OCI-LY7 (cell line): Measurements from ENCODE around the gene DSC1. TPM values are rescaled to one million over a fixed set of nuclear protein-coding genes. Genes with fewer than 3 reads are reported as not detected.

Source experiments
- BruUV-seq: library from RNA; stranded (reverse); fragments of 400-500 nt; replicated peaks from 2 replicates; lab custom pipeline; 2021; lab: Mats Ljungman, UMichigan
- CTCF ChIA-PET: fragments of 300-600 bp; sonication (Branson Sonifier 250); formaldehyde crosslinking; loops from one replicate; lab custom pipeline; 2022; ENCODE audit warnings: antibody characterized with exemption; ENCODE audit not compliant: unreplicated experiment; lab: Charles Lee
- POLR2A ChIA-PET: fragments of 300-600 bp; sonication (Branson Sonifier 250); formaldehyde crosslinking; loops from one replicate; lab custom pipeline; 2022; ENCODE audit warnings: antibody characterized with exemption; lab: Charles Lee
- DNase-seq: peaks from one replicate; pipeline ENCODE4 v3.0.0-alpha.2; 2015; ENCODE audit warnings: low spot score
- H2AFZ ChIP-seq: fragments of 200-600 bp; sonication (generic), shearing (Covaris generic); 2 replicates; pipeline ENCODE4 v1.6.1; 2014; ENCODE audit warnings: mild to moderate bottlenecking, antibody characterized with exemption, low read length, moderate library complexity
- H3K27ac ChIP-seq: fragments of 200-600 bp; sonication (generic); 2 replicates; pipeline ENCODE4 v1.5.1; 2014; ENCODE audit warnings: mixed run types, low read depth, mild to moderate bottlenecking, moderate library complexity, low read length, inconsistent platforms; ENCODE audit not compliant: poor library complexity, severe bottlenecking
- H3K36me3 ChIP-seq: fragments of 200-600 bp; sonication (generic); 2 replicates; pipeline ENCODE4 v1.6.1; 2014; ENCODE audit warnings: mild to moderate bottlenecking, antibody characterized with exemption, low read length, moderate library complexity, mixed read lengths; ENCODE audit not compliant: insufficient read depth
- H3K4me1 ChIP-seq: fragments of 200-600 bp; sonication (generic); 2 replicates; pipeline ENCODE4 v1.5.1; 2014; ENCODE audit warnings: mild to moderate bottlenecking, low read length; ENCODE audit not compliant: insufficient read depth, poor library complexity, severe bottlenecking
- H3K4me2 ChIP-seq: fragments of 200-600 bp; sonication (generic); 2 replicates; pipeline ENCODE4 v1.6.1; 2014; ENCODE audit warnings: mild to moderate bottlenecking, low read length
- H3K4me3 ChIP-seq: fragments of 200-600 bp; sonication (generic); 2 replicates; pipeline ENCODE4 v1.5.1; 2014; ENCODE audit warnings: mild to moderate bottlenecking, low read depth, low read length; ENCODE audit not compliant: poor library complexity, severe bottlenecking
- H3K79me2 ChIP-seq: fragments of 200-600 bp; sonication (generic); 2 replicates; pipeline ENCODE4 v1.6.1; 2016; ENCODE audit warnings: low read depth, mild to moderate bottlenecking, low read length, moderate library complexity, mixed read lengths; ENCODE audit not compliant: insufficient read depth
- H3K9me2 ChIP-seq: fragments of 200-600 bp; sonication (generic); 2 replicates; pipeline ENCODE4 v1.6.1; 2016; ENCODE audit warnings: mild to moderate bottlenecking, low read length, mixed read lengths; ENCODE audit not compliant: insufficient read depth
- H3K9me3 ChIP-seq: fragments of 200-600 bp; sonication (generic); 2 replicates; pipeline ENCODE4 v1.6.1; 2014; ENCODE audit warnings: mild to moderate bottlenecking, mixed run types, low read length, mixed read lengths
- H4K20me1 ChIP-seq: fragments of 200-600 bp; sonication (generic); 2 replicates; pipeline ENCODE4 v1.6.1; 2014; ENCODE audit warnings: mild to moderate bottlenecking, antibody characterized with exemption, low read length, moderate library complexity, mixed read lengths; ENCODE audit not compliant: insufficient read depth
- CTCF ChIP-seq: fragments of 200-600 bp; sonication (generic); conservative IDR thresholded peaks from 2 replicates; pipeline ENCODE4 v1.5.1; 2014; ENCODE audit warnings: mild to moderate bottlenecking, antibody characterized with exemption, low read length, moderate library complexity, mixed read lengths
- EZH2phosphoT487 ChIP-seq: fragments of 200-600 bp; sonication (generic); IDR thresholded peaks from 2 replicates; pipeline ENCODE4 v1.6.1; 2018; ENCODE audit warnings: low read depth, borderline replicate concordance, mild to moderate bottlenecking, mixed run types, antibody characterized with exemption, low read length, moderate library complexity, mixed read lengths
- intact Hi-C: fragments of 100-400 bp; cut with micrococcal nuclease; formaldehyde crosslinking; loops from one replicate; pipeline ENCODE4 v1.10.0; 2022; ENCODE audit not compliant: unreplicated experiment
- total RNA-seq, 2 experiments: library from RNA; depleted of rRNA in 1 of 2; stranded (reverse); fragments of >200 nt in 1 of 2; shearing (Covaris generic) in 1 of 2; gene quantifications; 2 replicates each; pipeline ENCODE4 v1.2.3, GENCODE V29; 2014 to 2022

Gene DSC1
- total RNA-seq, 2 experiments from 2014 or later: not detected

GRCh38 chr18:31116853-31117595, 45.6 kb downstream of the DSC1 start:
- H3K9me3 ChIP-seq: no peaks in the 10 kb centered on the region
- no peaks in the 10 kb centered on the region for H3K9me2 ChIP-seq
- no peaks in the 10 kb centered on the region for H3K79me2 ChIP-seq
- intact Hi-C loops: no loop called here
- no peaks in the 10 kb centered on the region for H3K4me1 ChIP-seq
- no peak overlapping the region for H2AFZ ChIP-seq
- H3K27ac ChIP-seq: no peak overlapping the region
- no peaks in the 10 kb centered on the region for H4K20me1 ChIP-seq
- POLR2A ChIA-PET: no interaction called here
- TF ChIP-seq CTCF (no peak), EZH2phosphoT487 (no peak)
- H3K4me3 ChIP-seq: no peak overlapping the region
- CTCF ChIA-PET: no interaction called here
- no peak overlapping the region for H3K4me2 ChIP-seq
- no peak for DNase-seq
- H3K36me3 ChIP-seq: no peaks in the 10 kb centered on the region
- no TSS peak for BruUV-seq

- intact Hi-C loops: no loop called here
- ChIA-PET POLR2A (interaction anchor here (1.2 kb wide), 1 partner anchor 65 kb away, joined by 3 read pairs; no protein-coding TSS in a partner anchor), CTCF (no interaction called here)
- no peak overlapping the region for H3K27ac ChIP-seq
- BruUV-seq: no TSS peak
- no peaks in the 10 kb centered on the region for H3K4me1 ChIP-seq
- no peaks in the 10 kb centered on the region for H4K20me1 ChIP-seq
- H2AFZ ChIP-seq: no peak overlapping the region
- H3K79me2 ChIP-seq: no peaks in the 10 kb centered on the region
- DNase-seq: no peak
- no peak for TF ChIP-seq CTCF
- no peak for TF ChIP-seq EZH2phosphoT487
- H3K9me2 ChIP-seq: no peaks in the 10 kb centered on the region
- H3K9me3 ChIP-seq: no peaks in the 10 kb centered on the region
- H3K36me3 ChIP-seq: no peaks in the 10 kb centered on the region
- no peak overlapping the region for H3K4me3 ChIP-seq
- H3K4me2 ChIP-seq: no peak overlapping the region
These were observed 49.9 kb downstream of the DSC1 start for GRCh38 chr18:31112804-31113203.

GRCh38 chr18:31105733-31106132, 56.9 kb downstream of the DSC1 start:
- Histone ChIP-seq H3K4me2 (no peak overlapping the region), H3K4me1 (no peaks in the 10 kb centered on the region), H3K4me3 (no peak overlapping the region), H3K27ac (no peak overlapping the region), H3K9me2 (no peaks in the 10 kb centered on the region), H4K20me1 (no peaks in the 10 kb centered on the region), H3K9me3 (no peaks in the 10 kb centered on the region), H3K36me3 (no peaks in the 10 kb centered on the region), H2AFZ (no peak overlapping the region), H3K79me2 (no peaks in the 10 kb centered on the region)
- intact Hi-C loops: no loop called here
- BruUV-seq: no TSS peak
- ChIA-PET CTCF (no interaction called here), POLR2A (interaction anchor here (0.5 kb wide), 1 partner anchor 1443 kb away, joined by 3 read pairs; no protein-coding TSS in a partner anchor)
- DNase-seq: no peak
- TF ChIP-seq CTCF (no peak), EZH2phosphoT487 (no peak)
